Embryonic facial prominence (tissue), 1 donor: ENCODE results near the gene CDKAL1.
"Not testable (repeated sequence)": the region's sequence is repeated elsewhere in the genome, so short reads cannot be mapped to it uniquely, and the experiment has no call there.

Source experiments
- DNase-seq: peaks from one replicate; pipeline ENCODE4 v3.0.0-alpha.2; 2016; ENCODE audit errors: extremely low spot score

The CDKAL1 gene

GRCh38 chr6:21023210-21023609, 489.0 kb downstream of the CDKAL1 start:
- DNase-seq = no peak

DNA sequence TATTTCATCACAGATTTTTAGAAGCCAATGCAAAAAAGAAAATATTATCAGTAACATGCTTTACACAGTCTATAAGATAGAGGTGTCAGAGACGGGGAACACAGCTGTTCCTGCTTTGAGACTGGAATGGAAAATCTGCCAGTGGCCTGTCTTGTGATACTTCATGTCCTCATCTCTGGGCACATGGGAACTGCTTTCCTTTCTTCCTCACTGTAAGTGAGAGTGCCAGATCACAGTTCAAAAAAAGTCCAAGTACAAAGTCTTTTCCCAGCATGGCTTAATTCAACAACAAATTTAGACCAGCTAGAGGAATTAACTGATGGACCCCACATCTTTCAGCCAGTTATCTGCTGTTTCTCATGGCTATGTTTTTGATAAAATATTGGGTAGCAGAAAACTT, 490.4 kb downstream of the CDKAL1 start:
- DNase-seq = no peak

GRCh38 chr6:21026576-21027273, 492.5 kb downstream of the CDKAL1 start:
- no peak for DNase-seq

DNA sequence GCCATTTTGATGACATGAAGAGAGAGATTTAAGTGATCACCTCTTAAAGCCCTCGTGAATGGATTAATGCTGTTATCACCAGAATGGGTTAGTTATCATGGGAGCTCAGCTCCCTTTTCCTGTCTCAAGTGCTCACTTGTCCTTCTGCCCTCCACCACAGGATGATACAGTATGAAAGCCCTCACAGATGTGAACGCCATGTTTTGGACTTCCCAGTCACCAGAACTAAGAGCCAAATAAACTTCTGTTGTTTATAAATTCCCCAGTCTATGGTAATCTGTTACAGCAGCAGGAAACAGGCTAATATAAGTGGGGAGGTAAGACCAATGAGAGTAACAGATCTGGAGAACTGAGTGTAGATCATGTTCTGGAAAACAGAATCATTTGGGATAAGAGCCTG, 493.2 kb downstream of the CDKAL1 start:
- DNase-seq = no peak

DNA sequence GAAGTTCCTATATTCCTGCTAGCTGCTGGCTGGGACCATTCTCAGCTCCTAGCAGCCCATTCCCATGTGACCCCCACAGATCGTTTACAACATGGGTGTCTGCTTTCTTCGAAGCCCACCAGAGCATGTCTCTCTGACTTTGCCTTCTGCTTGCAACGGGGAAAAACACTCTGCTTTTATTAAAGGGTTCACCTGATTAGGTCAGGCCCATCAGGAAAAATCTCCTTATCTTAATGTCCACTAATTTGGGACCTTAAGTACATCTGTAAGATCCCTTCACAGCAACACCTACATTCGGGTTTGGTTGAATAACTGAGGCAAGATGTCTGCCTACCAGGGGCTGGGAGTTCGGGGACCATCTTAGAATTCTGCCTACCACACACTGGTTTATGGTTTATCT, 496.9 kb downstream of the CDKAL1 start:
- no peak for DNase-seq

- no peak for DNase-seq
Measured at GRCh38 chr6:21033084-21033483, 498.8 kb downstream of the CDKAL1 start.

DNA sequence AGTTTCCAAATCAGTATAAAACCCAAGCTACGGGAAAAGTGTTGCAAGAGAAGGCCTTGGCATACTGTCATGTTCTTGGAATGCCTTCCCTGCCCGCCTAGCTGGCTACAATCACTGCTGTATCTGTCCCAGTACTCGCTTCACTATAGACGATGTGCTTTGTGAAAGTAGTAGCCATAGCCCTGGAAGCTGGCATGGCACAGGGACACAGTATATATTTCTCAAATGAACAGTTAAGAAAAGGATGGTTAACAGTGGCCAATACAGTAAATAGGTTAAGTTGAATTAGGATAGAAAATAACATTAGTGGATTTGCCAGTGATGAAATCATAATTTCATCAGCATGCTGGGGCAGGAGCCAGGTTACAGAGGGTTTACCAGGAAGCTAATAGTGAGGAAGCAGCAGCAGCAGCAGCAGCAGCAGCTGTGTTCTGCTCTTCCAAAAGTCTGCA, 499.3 kb downstream of the CDKAL1 start:
- DNase-seq = no peak

DNA sequence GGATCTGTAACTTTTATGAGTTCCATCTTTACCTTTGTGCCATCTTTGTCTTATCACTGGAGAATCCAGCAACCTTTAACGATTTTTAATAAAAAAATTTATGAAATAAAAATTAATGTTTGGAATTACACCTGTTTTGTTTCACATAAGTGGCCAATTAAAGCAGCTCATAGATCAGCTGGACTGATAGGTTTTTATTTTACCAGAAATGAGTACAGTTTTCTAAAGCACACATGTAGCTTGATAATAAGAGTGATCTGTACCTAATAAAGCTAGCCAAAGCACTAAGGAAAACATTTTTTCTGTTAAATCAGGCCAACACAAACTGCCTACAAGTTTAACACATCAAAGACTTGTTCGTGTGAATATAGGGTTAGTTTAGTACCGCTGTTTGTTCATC, 500.1 kb downstream of the CDKAL1 start:
- DNase-seq = no peak

DNA sequence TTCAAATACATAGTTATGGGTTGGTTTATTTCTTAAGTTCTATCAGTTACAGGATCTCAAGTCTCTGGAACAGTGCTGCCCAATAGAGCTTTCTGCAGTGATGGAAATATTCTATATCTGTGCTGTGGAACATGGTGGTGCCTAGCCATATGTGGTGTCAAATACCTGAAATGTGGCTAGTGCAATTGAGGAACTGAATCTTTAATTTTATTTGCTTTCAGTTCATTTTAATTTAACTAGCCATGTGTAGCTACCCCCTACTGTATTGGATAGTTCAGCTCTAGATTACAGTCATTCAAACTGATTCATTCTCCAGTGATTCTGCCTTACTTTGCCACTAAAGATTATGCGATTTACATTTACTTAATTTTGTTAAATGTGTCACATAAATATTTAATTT, 503.2 kb downstream of the CDKAL1 start:
- no peak for DNase-seq

- no peak for DNase-seq
Measured at GRCh38 chr6:21039926-21040325, 505.7 kb downstream of the CDKAL1 start.

DNA sequence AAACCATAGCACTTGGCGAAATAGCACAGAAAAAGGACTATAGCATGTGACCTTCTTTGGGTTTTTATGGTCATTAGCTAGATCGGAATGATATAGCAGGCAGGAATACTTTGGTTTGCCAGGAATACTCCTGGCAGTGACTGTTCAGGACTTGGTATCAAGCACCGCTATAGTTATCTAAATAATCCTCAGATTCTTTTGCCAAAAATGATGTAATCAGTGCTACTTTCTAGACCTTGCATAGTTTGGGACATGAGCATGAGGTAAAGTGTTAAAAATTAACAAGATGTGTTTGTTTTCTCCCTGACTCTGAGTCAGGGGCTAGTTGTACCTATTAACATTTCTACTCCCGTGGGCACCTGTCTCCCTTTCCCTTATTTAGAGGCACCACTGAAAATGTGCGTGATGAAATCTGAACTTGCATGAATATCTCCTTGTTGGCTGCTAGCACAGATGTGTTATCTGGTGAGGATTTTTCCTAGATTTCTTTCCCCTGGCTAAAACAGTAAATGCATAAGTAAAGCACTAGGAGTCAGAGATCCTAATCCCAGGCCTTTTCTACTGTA, 511.0 kb downstream of the CDKAL1 start:
- DNase-seq = no peak

DNA sequence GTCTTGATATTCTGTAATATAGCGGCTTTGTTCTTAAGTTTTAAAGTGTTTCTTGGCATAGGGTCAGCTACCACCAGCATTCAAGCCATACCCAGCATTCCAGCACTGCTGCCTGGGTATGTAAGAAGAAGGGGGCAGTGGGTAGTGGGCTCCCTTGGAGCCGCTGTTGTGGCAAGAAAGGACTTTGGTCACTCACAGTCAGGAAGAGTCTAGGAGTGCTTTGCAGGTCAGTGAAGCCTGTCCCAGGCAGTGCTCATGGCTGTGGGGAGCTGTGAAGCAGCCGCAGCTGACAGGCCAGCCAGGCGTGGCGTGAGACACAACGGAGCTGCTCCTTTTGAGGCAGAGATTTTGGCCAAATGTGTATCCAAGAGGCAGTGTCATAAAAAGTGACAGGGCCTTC, 512.0 kb downstream of the CDKAL1 start:
- DNase-seq = no peak

DNA sequence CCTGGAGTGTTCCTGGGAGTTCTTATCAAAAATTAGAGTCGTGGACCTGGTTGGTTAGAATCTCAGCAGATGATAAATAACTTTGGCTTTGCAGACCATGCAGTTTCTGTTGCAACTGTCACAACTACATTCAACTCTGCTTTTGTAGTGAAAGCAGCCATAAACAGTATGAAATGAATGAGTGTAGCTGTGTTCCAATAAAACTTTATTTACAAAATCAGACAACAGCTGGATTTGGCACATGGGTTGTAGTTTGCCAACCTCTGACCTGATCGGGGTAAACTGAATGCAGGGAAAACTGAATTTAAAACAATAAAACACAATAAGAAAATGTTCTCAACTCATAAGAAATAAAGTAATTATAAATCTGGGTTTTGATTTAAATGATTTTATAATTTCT, 513.8 kb downstream of the CDKAL1 start:
- DNase-seq = no peak

DNA sequence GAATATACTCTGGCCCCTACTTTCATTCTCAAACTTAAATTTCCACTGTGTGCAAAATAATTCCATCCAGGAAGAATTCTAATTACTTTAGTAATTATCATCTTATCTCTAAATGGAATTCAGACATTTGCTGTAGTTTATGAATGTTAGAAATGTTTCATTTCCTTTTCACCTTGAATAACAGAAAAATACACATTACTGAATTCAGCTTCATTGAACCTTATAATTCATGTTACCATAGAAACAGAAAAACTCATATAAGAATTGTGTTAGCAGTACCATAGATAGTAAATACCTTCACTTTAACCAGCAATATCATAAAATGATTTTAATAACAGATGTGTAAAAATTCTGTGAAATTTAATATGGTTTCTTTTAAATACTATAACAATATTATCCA, 514.9 kb downstream of the CDKAL1 start:
- DNase-seq = no peak

DNA sequence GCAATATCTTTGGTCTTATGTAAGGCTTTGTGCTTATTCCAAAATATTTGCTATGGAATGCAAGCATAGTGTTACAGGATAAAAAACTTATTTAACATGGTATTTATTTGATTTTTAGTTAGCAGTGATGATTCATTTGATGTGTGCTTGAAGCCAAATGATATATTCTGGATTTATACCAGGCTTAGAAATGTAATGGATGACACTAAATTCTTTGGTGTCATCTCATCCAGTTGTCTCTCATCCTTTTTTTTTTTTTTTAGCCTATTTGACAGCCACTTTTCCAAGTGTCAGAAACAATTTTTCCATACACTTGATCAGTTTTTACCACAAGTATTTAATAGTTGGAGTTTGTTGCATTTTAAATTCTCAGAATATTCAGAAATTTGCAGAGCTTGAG, 515.3 kb downstream of the CDKAL1 start:
- no peak for DNase-seq

GRCh38 chr6:21050935-21051334, 516.7 kb downstream of the CDKAL1 start:
- no peak for DNase-seq

DNA sequence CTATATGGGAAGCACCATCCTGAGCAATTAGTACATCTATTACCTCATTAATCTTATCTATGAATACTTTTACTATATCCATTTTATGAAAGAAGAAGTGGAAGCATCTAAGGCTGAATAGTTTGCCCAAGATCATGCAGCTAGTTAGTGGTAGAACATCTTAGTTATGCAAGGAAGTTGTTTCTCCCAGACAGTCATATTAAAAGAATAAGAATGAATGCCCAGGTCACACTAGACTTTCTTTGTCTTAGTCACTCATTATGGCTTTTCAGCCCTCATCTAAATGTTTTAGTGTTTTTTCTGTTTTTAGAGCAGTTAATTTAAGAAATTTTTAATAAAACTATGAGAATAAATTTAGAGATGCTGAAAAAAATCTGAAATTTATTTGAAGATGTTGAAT, 517.5 kb downstream of the CDKAL1 start:
- DNase-seq = no peak

DNA sequence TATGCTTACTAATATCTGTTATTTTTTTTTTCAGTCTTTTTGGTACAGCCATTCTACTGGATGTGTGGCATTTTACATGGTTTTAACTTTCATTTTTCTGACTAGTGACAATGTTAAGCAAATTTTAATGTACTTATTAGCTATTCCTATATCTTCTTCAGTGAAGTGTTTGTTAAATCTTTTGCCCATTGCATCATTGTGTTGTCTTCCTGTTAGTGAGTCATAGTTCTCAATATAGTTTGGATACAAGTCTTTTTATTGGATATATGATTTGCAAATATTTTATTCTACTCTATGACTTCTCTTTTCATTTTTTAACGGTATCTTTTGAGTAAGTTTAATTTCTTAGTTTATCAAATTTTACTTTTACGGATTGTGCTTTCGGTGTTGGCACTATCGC, 519.4 kb downstream of the CDKAL1 start:
- no peak for DNase-seq

- not testable (repeated sequence) for DNase-seq
Measured at GRCh38 chr6:21055480-21055879, 521.2 kb downstream of the CDKAL1 start.

- DNase-seq = no peak
Measured at GRCh38 chr6:21061892-21062291, 527.6 kb downstream of the CDKAL1 start.

DNA sequence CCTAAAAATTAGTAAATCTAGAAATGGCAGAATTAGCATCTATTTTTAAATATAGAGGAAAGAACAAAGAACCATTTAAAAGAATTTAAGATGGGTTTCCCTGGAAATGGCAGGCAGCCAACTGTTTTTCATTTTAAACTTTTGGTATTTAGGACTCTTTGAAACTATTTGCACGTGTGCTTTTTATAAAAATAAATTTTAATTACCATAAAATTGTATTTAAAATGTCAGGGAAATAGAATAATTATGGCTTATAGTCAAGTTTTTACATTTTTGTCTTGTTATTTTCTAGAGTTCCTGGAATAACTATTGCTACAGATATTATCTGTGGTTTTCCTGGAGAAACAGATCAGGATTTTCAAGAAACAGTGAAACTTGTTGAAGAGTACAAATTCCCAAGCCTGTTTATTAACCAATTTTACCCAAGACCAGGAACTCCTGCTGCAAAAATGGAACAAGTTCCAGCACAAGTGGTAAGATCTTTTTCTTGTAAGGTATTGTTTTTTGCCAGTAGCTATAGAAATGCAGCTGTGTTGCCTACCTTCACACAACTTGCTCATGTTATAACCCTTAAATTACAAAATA, 530.6 kb downstream of the CDKAL1 start:
- no peak for DNase-seq

GRCh38 chr6:21067521-21067920, 533.3 kb downstream of the CDKAL1 start:
- no peak for DNase-seq

- DNase-seq = no peak
Measured at GRCh38 chr6:21070620-21071019, 536.4 kb downstream of the CDKAL1 start.
